Measurements from ENCODE around the gene KRT17.
"Not testable (repeated sequence)": the region's sequence is repeated elsewhere in the genome, so short reads cannot be mapped to it uniquely, and the experiment has no call there.

The KRT17 gene

GRCh38 chr17:41578971-41579370 is 45.4 kb downstream of the KRT17 start:
- no peak for DNase-seq (ENCODE audit: low spot score)
- no peak for TF ChIP-seq CTCF (IDR thresholded peaks at IDR 0.05; ENCODE audit: borderline replicate concordance, control extremely low read depth, extremely low read depth, insufficient read depth, missing control alignments)
- in situ Hi-C loops (cut with MboI; ENCODE audit: low sequenced_read_pairs, unreplicated experiment) = no loop called here

GRCh38 chr17:41578538-41578937 is 45.8 kb downstream of the KRT17 start:
- in situ Hi-C loops (cut with MboI; ENCODE audit: low sequenced_read_pairs, unreplicated experiment) = no loop called here
- DNase-seq (ENCODE audit: low spot score) = no peak
- no peak for TF ChIP-seq CTCF (IDR thresholded peaks at IDR 0.05; ENCODE audit: borderline replicate concordance, control extremely low read depth, extremely low read depth, insufficient read depth, missing control alignments)

- in situ Hi-C loops (cut with MboI; ENCODE audit: low sequenced_read_pairs, unreplicated experiment); DNase-seq (ENCODE audit: low spot score): not testable (repeated sequence)
Measured at GRCh38 chr17:41576740-41577139, 47.6 kb downstream of the KRT17 start.

GRCh38 chr17:41575336-41575735 is 49.0 kb downstream of the KRT17 start:
- no peak for TF ChIP-seq CTCF (IDR thresholded peaks at IDR 0.05; ENCODE audit: borderline replicate concordance, control extremely low read depth, extremely low read depth, insufficient read depth, missing control alignments)
- no peak for DNase-seq (ENCODE audit: low spot score)
- in situ Hi-C loops (cut with MboI; ENCODE audit: low sequenced_read_pairs, unreplicated experiment) = no loop called here

GRCh38 chr17:41571561-41572434 is 52.6 kb downstream of the KRT17 start, which contains the start of gene KRT9:
KRT9 (minus strand) TSS chr17:41572059; CDS start chr17:41571992, 67 bp downstream.
- no peak for TF ChIP-seq CTCF (IDR thresholded peaks at IDR 0.05; ENCODE audit: borderline replicate concordance, control extremely low read depth, extremely low read depth, insufficient read depth, missing control alignments)
- no peak for DNase-seq (ENCODE audit: low spot score)
- in situ Hi-C loops (cut with MboI; ENCODE audit: low sequenced_read_pairs, unreplicated experiment) = no loop called here

All from GM13976 (cell line).